SK-N-SH treated with all-trans-retinoic acid at 6 μM for 48 hours (cell line): Measurements from ENCODE around the gene WDFY2.
"Not testable (repeated sequence)": the region's sequence is repeated elsewhere in the genome, so short reads cannot be mapped to it uniquely, and the experiment has no call there.

Source experiments
- ATAC-seq: fragments of 200-7000 bp; cut with Tn5 transposase; 3 replicates; pipeline ENCODE4 v1.9.1; 2020; ENCODE audit warnings: mild to moderate bottlenecking, moderate library complexity
- BACH2 ChIP-seq: fragments of 250-450 bp; sonication (Bioruptor Pico); IDR thresholded peaks from 2 replicates; pipeline ENCODE4 v1.9.0; 2021; ENCODE audit warnings: mild to moderate bottlenecking, borderline replicate concordance
- CSDC2 ChIP-seq: fragments of 250-450 bp; sonication (Bioruptor Pico); IDR thresholded peaks from 2 replicates; pipeline ENCODE4 v1.5.0; 2020; ENCODE audit warnings: mild to moderate bottlenecking, moderate library complexity
- ESRRG ChIP-seq: fragments of 250-450 bp; sonication (Bioruptor Pico); IDR thresholded peaks from 2 replicates; pipeline ENCODE4 v1.6.1; 2021; ENCODE audit warnings: mild to moderate bottlenecking
- GLIS3 ChIP-seq: fragments of 250-450 bp; sonication (Bioruptor Pico); IDR thresholded peaks from 2 replicates; pipeline ENCODE4 v1.5.0; 2020; ENCODE audit warnings: mild to moderate bottlenecking, moderate library complexity
- ISL1 ChIP-seq: fragments of 250-450 bp; sonication (Bioruptor Pico); IDR thresholded peaks from 2 replicates; pipeline ENCODE4 v2.1.2; 2022; ENCODE audit warnings: mild to moderate bottlenecking, moderate library complexity
- OSR1 ChIP-seq: fragments of 250-450 bp; sonication (Bioruptor Pico); IDR thresholded peaks from 2 replicates; pipeline ENCODE4 v1.8.0; 2022; ENCODE audit warnings: moderate library complexity, mild to moderate bottlenecking, inconsistent platforms
- PPARA ChIP-seq: fragments of 250-450 bp; sonication (Bioruptor Pico); IDR thresholded peaks from 2 replicates; pipeline ENCODE4 v1.5.0; 2020; ENCODE audit warnings: mild to moderate bottlenecking, borderline replicate concordance
- RARB ChIP-seq: fragments of 250-450 bp; sonication (Bioruptor Pico); IDR thresholded peaks from 2 replicates; pipeline ENCODE4 v1.8.0; 2021; ENCODE audit warnings: mild to moderate bottlenecking, moderate library complexity
- SNAI2 ChIP-seq: fragments of 250-450 bp; sonication (Bioruptor Pico); IDR thresholded peaks from 2 replicates; pipeline ENCODE4 v1.5.0; 2020; ENCODE audit warnings: mild to moderate bottlenecking, moderate library complexity
- TCF4 ChIP-seq: fragments of 250-450 bp; sonication (Bioruptor Pico); IDR thresholded peaks from 2 replicates; pipeline ENCODE4 v1.8.0; 2021; ENCODE audit warnings: mild to moderate bottlenecking, moderate library complexity, borderline replicate concordance
- TOX ChIP-seq: fragments of 250-450 bp; sonication (Bioruptor Pico); IDR thresholded peaks from 2 replicates; pipeline ENCODE4 v1.8.0; 2021; ENCODE audit warnings: mild to moderate bottlenecking, moderate library complexity, borderline replicate concordance
- ZC3H10 ChIP-seq: fragments of 250-450 bp; sonication (Bioruptor Pico); IDR thresholded peaks from 2 replicates; pipeline ENCODE4 v1.5.1; 2021; ENCODE audit warnings: mild to moderate bottlenecking, moderate library complexity
- ZFP3 ChIP-seq: fragments of 250-450 bp; sonication (Bioruptor Pico); IDR thresholded peaks from 2 replicates; pipeline ENCODE4 v1.5.0; 2020; ENCODE audit warnings: mild to moderate bottlenecking, moderate library complexity
- ZFP30 ChIP-seq: fragments of 450-650 bp; formaldehyde crosslinking; IDR thresholded peaks from 2 replicates; pipeline ENCODE4 v1.5.0; 2022; ENCODE audit warnings: mild to moderate bottlenecking, moderate library complexity
- ZNF565 ChIP-seq: fragments of 450-650 bp; formaldehyde crosslinking; conservative IDR thresholded peaks from 2 replicates; pipeline ENCODE4 v1.5.0; 2020; ENCODE audit warnings: low read depth, mild to moderate bottlenecking, moderate library complexity
- ZNF70 ChIP-seq: fragments of 450-650 bp; formaldehyde crosslinking; IDR thresholded peaks from 2 replicates; pipeline ENCODE4 v1.5.0; 2020; ENCODE audit warnings: mild to moderate bottlenecking, moderate library complexity
- ZNF8 ChIP-seq: fragments of 450-650 bp; formaldehyde crosslinking; IDR thresholded peaks from 2 replicates; pipeline ENCODE4 v1.5.0; 2020; ENCODE audit warnings: mild to moderate bottlenecking, moderate library complexity
- TF ChIP-seq, protein P1 (sequence below): fragments of 250-450 bp; sonication (Bioruptor Pico); IDR thresholded peaks from 2 replicates; pipeline ENCODE4 v1.8.0; 2021; ENCODE audit warnings: low read depth, mild to moderate bottlenecking, moderate library complexity, borderline replicate concordance
- TF ChIP-seq, protein P2 (sequence below): fragments of 250-450 bp; sonication (Bioruptor Pico); IDR thresholded peaks from 2 replicates; pipeline ENCODE4 v1.5.1; 2020; ENCODE audit warnings: low read depth, mild to moderate bottlenecking, moderate library complexity
- TF ChIP-seq, protein P3 (sequence below): fragments of 250-450 bp; sonication (Bioruptor Pico); IDR thresholded peaks from 2 replicates; pipeline ENCODE4 v1.8.0; 2020; ENCODE audit warnings: mild to moderate bottlenecking, moderate library complexity, borderline replicate concordance
- TF ChIP-seq, protein P4 (sequence below): fragments of 250-450 bp; sonication (Bioruptor Pico); IDR thresholded peaks from 2 replicates; pipeline ENCODE4 v1.5.0; 2020; ENCODE audit warnings: mild to moderate bottlenecking, moderate library complexity

Gene WDFY2

DNA sequence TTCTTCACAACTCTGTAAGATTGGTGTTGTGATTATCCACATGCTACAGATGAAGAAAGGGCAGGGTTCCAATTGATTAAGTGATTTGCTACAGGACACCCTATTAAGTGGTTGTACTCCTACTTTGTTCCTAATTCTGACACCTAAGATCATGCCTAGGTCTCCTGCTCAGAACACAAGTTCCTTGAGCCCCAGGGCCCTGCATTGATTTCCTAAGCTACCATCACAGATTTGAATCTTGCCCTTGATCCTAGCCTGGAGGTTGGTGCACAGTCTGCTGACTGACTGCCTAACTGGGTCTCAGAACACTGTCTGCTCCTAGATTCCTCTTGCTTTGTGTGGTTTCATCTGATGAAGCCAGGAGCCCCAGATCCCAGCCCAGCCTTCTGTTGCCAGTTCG lies 19.6 kb upstream of the WDFY2 start (continued):
- TF ChIP-seq, protein P1, sequence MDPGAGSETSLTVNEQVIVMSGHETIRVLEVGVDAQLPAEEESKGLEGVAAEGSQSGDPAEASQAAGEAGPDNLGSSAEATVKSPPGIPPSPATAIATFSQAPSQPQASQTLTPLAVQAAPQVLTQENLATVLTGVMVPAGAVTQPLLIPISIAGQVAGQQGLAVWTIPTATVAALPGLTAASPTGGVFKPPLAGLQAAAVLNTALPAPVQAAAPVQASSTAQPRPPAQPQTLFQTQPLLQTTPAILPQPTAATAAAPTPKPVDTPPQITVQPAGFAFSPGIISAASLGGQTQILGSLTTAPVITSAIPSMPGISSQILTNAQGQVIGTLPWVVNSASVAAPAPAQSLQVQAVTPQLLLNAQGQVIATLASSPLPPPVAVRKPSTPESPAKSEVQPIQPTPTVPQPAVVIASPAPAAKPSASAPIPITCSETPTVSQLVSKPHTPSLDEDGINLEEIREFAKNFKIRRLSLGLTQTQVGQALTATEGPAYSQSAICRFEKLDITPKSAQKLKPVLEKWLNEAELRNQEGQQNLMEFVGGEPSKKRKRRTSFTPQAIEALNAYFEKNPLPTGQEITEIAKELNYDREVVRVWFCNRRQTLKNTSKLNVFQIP, result no peak
- TF ChIP-seq GLIS3 (CRISPR knock-in tag), result no peak
- no peak for TF ChIP-seq SNAI2 (CRISPR knock-in tag)
- TF ChIP-seq TCF4 (CRISPR knock-in tag), result no peak
- TF ChIP-seq TOX (CRISPR knock-in tag), result no peak
- TF ChIP-seq, all 23 proteins: peak for 0

DNA sequence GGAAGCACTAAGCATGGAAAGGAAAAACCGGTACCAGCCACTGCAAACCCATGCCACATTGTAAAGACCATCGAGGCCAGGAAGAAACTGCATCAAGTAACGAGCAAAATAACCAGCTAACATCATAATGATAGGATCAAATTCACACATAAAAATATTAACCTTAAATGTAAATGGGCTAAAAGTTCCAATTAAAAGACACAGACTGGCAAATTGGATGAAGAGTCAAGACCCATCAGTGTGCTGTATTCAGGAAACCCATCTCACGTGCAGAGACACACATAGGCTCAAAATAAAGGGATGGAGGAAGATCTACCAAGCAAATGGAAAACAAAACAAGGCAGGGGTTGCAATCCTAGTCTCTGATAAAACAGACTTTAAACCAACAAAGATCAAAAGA lies 15.3 kb upstream of the WDFY2 start:
- ATAC-seq, result not testable (repeated sequence)

DNA sequence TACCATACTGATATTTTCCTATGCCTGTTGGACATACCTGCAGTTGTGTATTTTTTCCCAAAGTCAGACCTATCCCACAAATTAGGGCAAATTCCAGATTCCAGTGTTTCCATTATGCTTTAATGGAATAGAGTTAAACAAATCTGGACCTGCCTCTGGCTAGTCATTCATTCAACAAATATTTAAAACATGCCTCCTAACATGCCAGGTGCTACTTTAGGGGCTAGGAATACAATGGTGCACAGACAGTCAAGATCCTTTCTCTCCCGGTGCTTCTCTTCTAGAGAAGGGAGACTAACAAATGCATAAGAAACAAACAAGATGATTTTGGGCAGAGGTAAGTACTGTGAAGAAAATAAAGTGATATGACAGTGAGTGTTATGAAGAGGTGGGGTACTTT lies 7.5 kb upstream of the WDFY2 start:
- TF ChIP-seq ZFP3 (no peak), OSR1 (CRISPR knock-in tag) (no peak), TOX (CRISPR knock-in tag) (no peak), TCF4 (CRISPR knock-in tag) (no peak), ISL1 (no peak), SNAI2 (CRISPR knock-in tag) (no peak), ZFP30 (CRISPR knock-in tag) (no peak), PPARA (no peak), BACH2 (CRISPR knock-in tag) (no peak), RARB (CRISPR knock-in tag) (no peak), ESRRG (CRISPR knock-in tag) (no peak)
- TF ChIP-seq, protein P2, sequence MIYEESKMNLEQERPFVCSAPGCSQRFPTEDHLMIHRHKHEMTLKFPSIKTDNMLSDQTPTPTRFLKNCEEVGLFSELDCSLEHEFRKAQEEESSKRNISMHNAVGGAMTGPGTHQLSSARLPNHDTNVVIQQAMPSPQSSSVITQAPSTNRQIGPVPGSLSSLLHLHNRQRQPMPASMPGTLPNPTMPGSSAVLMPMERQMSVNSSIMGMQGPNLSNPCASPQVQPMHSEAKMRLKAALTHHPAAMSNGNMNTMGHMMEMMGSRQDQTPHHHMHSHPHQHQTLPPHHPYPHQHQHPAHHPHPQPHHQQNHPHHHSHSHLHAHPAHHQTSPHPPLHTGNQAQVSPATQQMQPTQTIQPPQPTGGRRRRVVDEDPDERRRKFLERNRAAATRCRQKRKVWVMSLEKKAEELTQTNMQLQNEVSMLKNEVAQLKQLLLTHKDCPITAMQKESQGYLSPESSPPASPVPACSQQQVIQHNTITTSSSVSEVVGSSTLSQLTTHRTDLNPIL, result no peak
- TF ChIP-seq, protein P1, result no peak

DNA sequence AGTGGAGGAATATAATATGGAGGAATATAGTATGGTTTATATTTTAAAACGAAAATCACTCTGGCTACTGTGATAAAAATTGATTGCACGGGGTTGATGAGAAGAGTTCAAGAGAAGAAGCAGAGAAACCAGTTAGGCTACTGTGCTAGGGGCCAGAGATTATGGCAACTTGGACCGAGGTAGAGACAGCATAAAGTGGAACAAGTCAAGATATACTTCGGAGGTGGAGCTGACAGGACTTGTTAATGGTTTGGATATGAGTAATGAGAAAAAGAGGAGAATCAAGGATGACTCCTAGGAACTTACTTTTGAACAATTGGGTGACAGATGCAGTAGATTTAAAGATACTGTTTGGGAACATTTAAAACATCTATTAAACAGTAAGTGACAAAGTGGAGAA lies 6.6 kb upstream of the WDFY2 start:
- no peak for TF ChIP-seq BACH2 (CRISPR knock-in tag)
- TF ChIP-seq SNAI2 (CRISPR knock-in tag), result no peak
- TF ChIP-seq ZC3H10, result no peak
- TF ChIP-seq, protein P3, sequence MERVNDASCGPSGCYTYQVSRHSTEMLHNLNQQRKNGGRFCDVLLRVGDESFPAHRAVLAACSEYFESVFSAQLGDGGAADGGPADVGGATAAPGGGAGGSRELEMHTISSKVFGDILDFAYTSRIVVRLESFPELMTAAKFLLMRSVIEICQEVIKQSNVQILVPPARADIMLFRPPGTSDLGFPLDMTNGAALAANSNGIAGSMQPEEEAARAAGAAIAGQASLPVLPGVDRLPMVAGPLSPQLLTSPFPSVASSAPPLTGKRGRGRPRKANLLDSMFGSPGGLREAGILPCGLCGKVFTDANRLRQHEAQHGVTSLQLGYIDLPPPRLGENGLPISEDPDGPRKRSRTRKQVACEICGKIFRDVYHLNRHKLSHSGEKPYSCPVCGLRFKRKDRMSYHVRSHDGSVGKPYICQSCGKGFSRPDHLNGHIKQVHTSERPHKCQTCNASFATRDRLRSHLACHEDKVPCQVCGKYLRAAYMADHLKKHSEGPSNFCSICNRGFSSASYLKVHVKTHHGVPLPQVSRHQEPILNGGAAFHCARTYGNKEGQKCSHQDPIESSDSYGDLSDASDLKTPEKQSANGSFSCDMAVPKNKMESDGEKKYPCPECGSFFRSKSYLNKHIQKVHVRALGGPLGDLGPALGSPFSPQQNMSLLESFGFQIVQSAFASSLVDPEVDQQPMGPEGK (CRISPR knock-in tag), result no peak
- TF ChIP-seq, protein P4, sequence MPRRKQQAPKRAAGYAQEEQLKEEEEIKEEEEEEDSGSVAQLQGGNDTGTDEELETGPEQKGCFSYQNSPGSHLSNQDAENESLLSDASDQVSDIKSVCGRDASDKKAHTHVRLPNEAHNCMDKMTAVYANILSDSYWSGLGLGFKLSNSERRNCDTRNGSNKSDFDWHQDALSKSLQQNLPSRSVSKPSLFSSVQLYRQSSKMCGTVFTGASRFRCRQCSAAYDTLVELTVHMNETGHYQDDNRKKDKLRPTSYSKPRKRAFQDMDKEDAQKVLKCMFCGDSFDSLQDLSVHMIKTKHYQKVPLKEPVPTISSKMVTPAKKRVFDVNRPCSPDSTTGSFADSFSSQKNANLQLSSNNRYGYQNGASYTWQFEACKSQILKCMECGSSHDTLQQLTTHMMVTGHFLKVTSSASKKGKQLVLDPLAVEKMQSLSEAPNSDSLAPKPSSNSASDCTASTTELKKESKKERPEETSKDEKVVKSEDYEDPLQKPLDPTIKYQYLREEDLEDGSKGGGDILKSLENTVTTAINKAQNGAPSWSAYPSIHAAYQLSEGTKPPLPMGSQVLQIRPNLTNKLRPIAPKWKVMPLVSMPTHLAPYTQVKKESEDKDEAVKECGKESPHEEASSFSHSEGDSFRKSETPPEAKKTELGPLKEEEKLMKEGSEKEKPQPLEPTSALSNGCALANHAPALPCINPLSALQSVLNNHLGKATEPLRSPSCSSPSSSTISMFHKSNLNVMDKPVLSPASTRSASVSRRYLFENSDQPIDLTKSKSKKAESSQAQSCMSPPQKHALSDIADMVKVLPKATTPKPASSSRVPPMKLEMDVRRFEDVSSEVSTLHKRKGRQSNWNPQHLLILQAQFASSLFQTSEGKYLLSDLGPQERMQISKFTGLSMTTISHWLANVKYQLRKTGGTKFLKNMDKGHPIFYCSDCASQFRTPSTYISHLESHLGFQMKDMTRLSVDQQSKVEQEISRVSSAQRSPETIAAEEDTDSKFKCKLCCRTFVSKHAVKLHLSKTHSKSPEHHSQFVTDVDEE, result no peak
- no peak for ATAC-seq

More for the DNA sequence above, 7.5 kb upstream of the WDFY2 start:
- no peak for ATAC-seq

DNA sequence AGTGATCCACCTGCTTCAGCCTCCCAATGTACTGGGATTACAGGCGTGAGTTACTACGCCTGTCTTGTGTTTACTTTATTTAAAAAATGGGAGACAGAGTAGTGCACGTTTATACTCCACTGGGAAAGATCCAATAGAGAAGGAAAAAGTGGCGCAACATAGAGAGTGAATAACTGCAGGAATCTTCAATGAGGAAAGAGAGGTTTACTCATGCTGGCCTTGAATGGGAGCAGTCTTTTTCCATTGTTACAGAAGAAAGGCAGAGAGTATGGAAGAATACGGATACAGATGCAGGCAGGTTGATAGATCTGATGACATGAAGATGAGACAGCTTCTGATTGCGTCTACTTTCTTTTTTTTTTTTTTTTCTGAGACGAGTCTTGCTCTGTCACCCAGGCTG lies 4.6 kb upstream of the WDFY2 start:
- ATAC-seq, result no peak
- no peak for TF ChIP-seq ZNF8 (CRISPR knock-in tag)
- TF ChIP-seq TCF4 (CRISPR knock-in tag), result no peak
- TF ChIP-seq OSR1 (CRISPR knock-in tag), result no peak
- no peak for TF ChIP-seq ZNF70 (CRISPR knock-in tag)
- TF ChIP-seq ZNF565, result no peak
- no peak for TF ChIP-seq SNAI2 (CRISPR knock-in tag)
- TF ChIP-seq GLIS3 (CRISPR knock-in tag), result no peak
- no peak for TF ChIP-seq RARB (CRISPR knock-in tag)
- TF ChIP-seq, protein P1, result no peak
- TF ChIP-seq ZFP30 (CRISPR knock-in tag), result no peak
- TF ChIP-seq, protein P3 (CRISPR knock-in tag), result no peak
- TF ChIP-seq CSDC2, result no peak
- no peak for TF ChIP-seq ZFP3
- no peak for TF ChIP-seq TOX (CRISPR knock-in tag)
- TF ChIP-seq ESRRG (CRISPR knock-in tag), result no peak
